Heart left ventricle (tissue), 16 donors: ENCODE results near the gene NPVF. TPM values are rescaled to one million over a fixed set of nuclear protein-coding genes. Genes with fewer than 3 reads are reported as not detected.

ENCODE experiments used
- ATAC-seq, 4 donors: fragments of 200-7000 bp; cut with Tn5 transposase; one replicate each; pipeline ENCODE4 v1.9.1; 2020 to 2022; ENCODE audit warnings: moderate library complexity in 4 of 4, mild to moderate bottlenecking in 3 of 4, moderate number of reproducible peaks in 1 of 4
- DNase-seq, 5 donors: peaks; one replicate each; pipeline ENCODE4 v3.0.0-alpha.2; 2020
- H3K27ac ChIP-seq, 12 donors: fragments of 200-600 bp; sonication (generic) in 4 of 12; one replicate each; pipeline versions ENCODE4 v1.5.0 to v1.8.0; 2016 to 2022; ENCODE audit warnings: mild to moderate bottlenecking in 2 of 12
- H3K27me3 ChIP-seq, 9 donors: fragments of 200-600 bp; sonication (generic) in 2 of 9; one replicate each; pipeline versions ENCODE4 v1.5.1 to v1.8.0; 2016 to 2022; ENCODE audit warnings: mild to moderate bottlenecking in 3 of 9
- H3K36me3 ChIP-seq, 9 donors: fragments of 200-600 bp; sonication (generic) in 2 of 9; one replicate each; pipeline versions ENCODE4 v1.5.0 to v1.8.0; 2018 to 2022; ENCODE audit warnings: mild to moderate bottlenecking in 2 of 9
- H3K4me1 ChIP-seq, 12 donors: fragments of 200-600 bp; sonication (generic) in 4 of 12; one replicate each; pipeline versions ENCODE4 v1.5.0 to v1.8.0; 2016 to 2022; ENCODE audit warnings: mild to moderate bottlenecking in 3 of 12
- H3K4me3 ChIP-seq, 12 donors: fragments of 200-600 bp; sonication (generic) in 4 of 12; one replicate each; pipeline versions ENCODE4 v1.5.0 to v1.8.0; 2017 to 2022; ENCODE audit warnings: mild to moderate bottlenecking in 9 of 12, moderate library complexity in 4 of 12
- H3K9me3 ChIP-seq, 12 donors: fragments of 200-600 bp; sonication (generic) in 4 of 12; one replicate each; pipeline versions ENCODE4 v1.5.0 to v1.8.0; 2016 to 2022; ENCODE audit warnings: mild to moderate bottlenecking in 1 of 12
- POLR2A ChIP-seq, 2 donors: fragments of 450-650 bp; IDR thresholded peaks; one replicate each; pipeline ENCODE4 v1.6.1; 2017; ENCODE audit warnings: antibody characterized with exemption in 2 of 2, mild to moderate bottlenecking in 2 of 2, moderate library complexity in 2 of 2
- WGBS, 4 donors: extraction: QIAGEN DNeasy Blood & Tissue Kit in 2 of 4; methylation state at CpG; one replicate each; pipeline versions ENCODE4 v1.1.5 to v1.1.7; 2013 to 2018; 5-methylcytosine and 5-hydroxymethylcytosine counted together
- intact Hi-C, 10 donors: fragments of 100-400 bp; cut with DNase I; formaldehyde crosslinking; loops; one replicate each; pipeline versions ENCODE4 v1.11.1 to v1.14.2; 2022
- polyA plus RNA-seq, 2 donors: library from polyadenylated mRNA; stranded (reverse); fragments of 200-250 nt; gene quantifications; one replicate each; pipeline ENCODE4 v1.2.3, GENCODE V29; 2013
- total RNA-seq, 9 donors: library from RNA; depleted of rRNA in 2 of 9; stranded (reverse); fragments of >200 nt in 2 of 9; fragmentation: NEBNext Ultra II Directional in 3 of 9; extraction: Animal tissue kit (Norgen Biotek cat#: 25700) in 3 of 9; gene quantifications; one replicate each; pipeline versions ENCODE4 v1.1.0 to v1.2.4, GENCODE V29; 2016 to 2023
- TF ChIP-seq, protein P1 (sequence below), 12 donors: fragments of 200-600 bp; sonication (generic) in 4 of 12; IDR thresholded peaks; one replicate each; pipeline versions ENCODE4 v1.5.0 to v1.8.0; 2018 to 2022; ENCODE audit warnings: antibody characterized with exemption in 12 of 12, mild to moderate bottlenecking in 5 of 12
- donor health status: ischemic (EF 13 %, LVEDD 7.1; RV severe dilation, severe dysfunction).
- donor health status: healthy with polysubstance abuse.
- donor health status: DM: no; HTN: yes; CAD: no.
- donor health status: DM: no; HTN: no; CAD: no.
- donor health status: ischemic (EF 25% LVEDD 6.9; RV normal size, moderate dysfunction).
- donor health status: ischemic (EF 25% LVEDD 5.7; RV mildly dilated, moderate dysfunction).
- donor health status: healthy.
- donor health status: DM: yes; HTN: yes; CAD: no.
- donor health status: ischemic (EF 35%, LVEDD 5.7; RV mildly dilated, moderate dysfunction).
- donor health status: nonischemic (EF 11% LVEDD 7.7; RV severe dilation, severe dysfunction).
- donor health status: DM: yes; HTN: yes; CAD: no.
- donor health status: PGD.
- donor health status: ischemic (EF 29% LVEDD 5.4; RV normal size, mild dysfunction).
- donor health status: nonischemic (EF 23%, LVEDD 6.1; RV moderate dilation, normal function).

The NPVF gene
- total and polyA plus RNA-seq, 11 donors, result not detected

DNA sequence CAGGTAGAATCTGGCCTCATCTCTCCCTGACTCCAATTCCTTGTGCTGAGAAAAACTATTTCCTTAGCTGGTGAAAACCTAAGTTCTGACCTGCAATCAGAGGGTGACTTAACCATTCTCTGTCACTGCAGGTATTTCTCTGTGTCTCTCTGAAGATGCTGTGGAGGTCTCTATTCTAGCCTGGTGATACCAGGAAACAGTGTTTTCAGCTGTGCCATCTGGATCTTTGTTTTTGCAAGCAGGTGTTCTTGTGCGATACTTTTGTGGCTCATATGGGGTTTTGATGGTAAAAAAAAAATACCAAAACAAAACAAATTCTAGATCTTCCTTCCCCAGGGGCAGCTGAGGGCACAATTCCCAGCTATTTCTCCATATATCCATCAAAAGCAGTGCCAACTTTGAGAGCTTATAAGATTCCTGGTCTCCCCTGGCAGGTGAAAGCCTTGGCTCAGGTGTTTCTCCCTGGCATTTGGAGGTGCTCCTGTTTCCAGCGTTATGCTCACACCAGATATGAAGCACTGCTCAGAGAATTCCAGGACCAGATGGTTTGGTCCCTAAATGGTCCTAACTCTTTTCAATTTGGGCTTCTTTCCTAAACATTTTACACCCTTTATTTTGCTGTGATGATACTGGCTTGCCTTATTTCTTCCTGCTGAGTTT is 9.9 kb upstream of the NPVF start:
- no peak for TF ChIP-seq POLR2A (IDR thresholded peaks at IDR 0.05)
- TF ChIP-seq, protein P1, sequence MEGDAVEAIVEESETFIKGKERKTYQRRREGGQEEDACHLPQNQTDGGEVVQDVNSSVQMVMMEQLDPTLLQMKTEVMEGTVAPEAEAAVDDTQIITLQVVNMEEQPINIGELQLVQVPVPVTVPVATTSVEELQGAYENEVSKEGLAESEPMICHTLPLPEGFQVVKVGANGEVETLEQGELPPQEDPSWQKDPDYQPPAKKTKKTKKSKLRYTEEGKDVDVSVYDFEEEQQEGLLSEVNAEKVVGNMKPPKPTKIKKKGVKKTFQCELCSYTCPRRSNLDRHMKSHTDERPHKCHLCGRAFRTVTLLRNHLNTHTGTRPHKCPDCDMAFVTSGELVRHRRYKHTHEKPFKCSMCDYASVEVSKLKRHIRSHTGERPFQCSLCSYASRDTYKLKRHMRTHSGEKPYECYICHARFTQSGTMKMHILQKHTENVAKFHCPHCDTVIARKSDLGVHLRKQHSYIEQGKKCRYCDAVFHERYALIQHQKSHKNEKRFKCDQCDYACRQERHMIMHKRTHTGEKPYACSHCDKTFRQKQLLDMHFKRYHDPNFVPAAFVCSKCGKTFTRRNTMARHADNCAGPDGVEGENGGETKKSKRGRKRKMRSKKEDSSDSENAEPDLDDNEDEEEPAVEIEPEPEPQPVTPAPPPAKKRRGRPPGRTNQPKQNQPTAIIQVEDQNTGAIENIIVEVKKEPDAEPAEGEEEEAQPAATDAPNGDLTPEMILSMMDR (IDR thresholded peaks at IDR 0.05), result no peak
- DNase-seq (no peak), ATAC-seq (no peak)
- Histone ChIP-seq H3K4me1 (peaks cover 0 to 5% (median 0%) of the 10 kb centered on the region in 12 donors), H3K36me3 (no peaks in the 10 kb centered on the region), H3K27ac (no peak overlapping the region), H3K4me3 (no peak overlapping the region), H3K9me3 (no peaks in the 10 kb centered on the region), H3K27me3 (peaks cover 0 to 10% (median 0%) of the 10 kb centered on the region in 9 donors)
- WGBS, 4 donors, result 74 to 84% (median 80%) methylated on average over 2 of the region's 2 CpGs
- intact Hi-C loops, result no loop called here

DNA sequence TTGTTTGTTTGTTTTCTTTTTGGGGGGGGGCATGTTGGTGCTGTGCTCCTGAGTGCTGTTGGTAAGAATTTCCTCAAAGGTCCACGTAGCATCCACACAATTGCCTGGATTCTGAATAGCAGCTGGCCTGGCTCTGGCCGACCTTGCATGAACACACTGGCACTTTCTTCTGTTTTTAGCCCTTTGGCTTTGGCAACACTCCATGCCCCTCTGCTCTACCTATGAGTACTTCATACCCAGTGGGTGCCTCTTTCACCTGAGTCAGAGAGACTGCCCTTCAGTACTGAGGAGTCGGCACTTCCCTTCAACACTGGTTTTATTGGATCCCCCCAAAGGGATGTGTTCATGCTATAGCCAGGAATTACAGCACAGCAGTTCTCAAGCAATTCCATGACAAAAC is 7.2 kb upstream of the NPVF start:
- Histone ChIP-seq H3K9me3 (peaks cover 0 to 8% (median 0%) of the 10 kb centered on the region in 12 donors), H3K27ac (no peak overlapping the region), H3K4me3 (no peak overlapping the region), H3K36me3 (no peaks in the 10 kb centered on the region), H3K27me3 (peaks cover 0 to 10% (median 0%) of the 10 kb centered on the region in 9 donors), H3K4me1 (peaks cover 0 to 3% (median 0%) of the 10 kb centered on the region in 12 donors)
- DNase-seq (no peak), ATAC-seq (no peak)
- 85 to 91% (median 89%) methylated on average over 3 of the region's 3 CpGs for WGBS, 4 donors
- TF ChIP-seq, protein P1 (IDR thresholded peaks at IDR 0.05), result no peak
- no peak for TF ChIP-seq POLR2A (IDR thresholded peaks at IDR 0.05)
- intact Hi-C loops, result no loop called here

DNA sequence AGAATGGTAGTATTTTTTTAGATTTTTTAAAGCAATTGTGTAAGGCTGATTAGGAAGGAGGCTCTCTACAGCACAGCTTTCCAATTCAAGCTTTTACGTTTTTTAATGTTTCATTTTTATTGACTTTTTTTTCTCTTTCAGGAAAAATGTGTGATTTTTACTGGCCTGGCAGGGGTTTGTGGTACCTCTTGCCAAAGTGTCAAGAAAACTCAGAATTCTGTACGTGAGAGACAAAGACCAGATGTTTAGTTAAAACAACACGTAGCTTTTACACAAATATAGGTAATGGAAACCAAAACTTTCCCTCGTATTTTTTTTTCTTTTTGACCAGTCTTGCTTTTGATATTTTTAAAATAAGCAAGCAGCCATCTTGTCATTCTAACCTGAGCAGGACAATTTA is 6.0 kb upstream of the NPVF start:
- H3K9me3 ChIP-seq, result peaks cover 0 to 8% (median 0%) of the 10 kb centered on the region in 12 donors
- WGBS, 4 donors, result 64 to 69% (median 66%) methylated on average over 4 of the region's 4 CpGs
- ATAC-seq (no peak), DNase-seq (no peak)
- H3K4me1 ChIP-seq, result no peaks in the 10 kb centered on the region
- H3K4me3 ChIP-seq, result no peak overlapping the region
- TF ChIP-seq POLR2A (IDR thresholded peaks at IDR 0.05), result no peak
- TF ChIP-seq, protein P1 (IDR thresholded peaks at IDR 0.05), result no peak
- H3K27me3 ChIP-seq, result peaks cover 0 to 10% (median 0%) of the 10 kb centered on the region in 9 donors
- H3K36me3 ChIP-seq, result no peaks in the 10 kb centered on the region
- intact Hi-C loops, result no loop called here
- no peak overlapping the region for H3K27ac ChIP-seq

DNA sequence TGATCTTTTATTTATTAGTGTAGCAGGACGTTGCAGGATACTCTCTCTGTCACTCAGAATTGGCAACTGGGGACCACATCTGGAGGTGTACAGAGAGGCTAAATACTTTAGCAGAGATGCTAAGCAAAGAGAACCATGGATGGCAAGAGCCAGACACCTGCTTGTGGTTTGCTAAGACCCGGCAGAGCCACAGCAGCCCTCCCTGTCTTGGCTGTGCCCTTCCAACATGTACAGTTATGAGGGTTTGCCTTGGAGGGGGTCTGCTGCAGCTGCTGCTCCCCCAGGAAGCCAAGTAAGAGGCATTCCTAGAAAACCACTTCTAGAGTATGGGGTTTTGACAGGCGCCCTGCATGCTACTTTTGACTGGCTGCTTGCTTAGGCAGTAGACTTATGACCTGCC is 5.1 kb downstream of the NPVF start:
- 72 to 79% (median 75%) methylated on average over 3 of the region's 3 CpGs for WGBS, 4 donors
- ATAC-seq (no peak), DNase-seq (no peak)
- H3K9me3 ChIP-seq, result no peaks in the 10 kb centered on the region
- H3K36me3 ChIP-seq, result no peaks in the 10 kb centered on the region
- H3K27me3 ChIP-seq, result peaks cover 0 to 29% (median 10%) of the 10 kb centered on the region in 9 donors
- intact Hi-C loops, result no loop called here
- TF ChIP-seq, protein P1 (IDR thresholded peaks at IDR 0.05), result no peak
- TF ChIP-seq POLR2A (IDR thresholded peaks at IDR 0.05), result no peak
- no peak overlapping the region for H3K4me3 ChIP-seq
- H3K4me1 ChIP-seq, result no peaks in the 10 kb centered on the region
- no peak overlapping the region for H3K27ac ChIP-seq
